Medulla oblongata (tissue), 1 donor: ENCODE data around the gene ASXL1.

Source experiments
- DNase-seq: peaks from one replicate; pipeline ENCODE4 v3.0.0-alpha.2; 2015; ENCODE audit errors: extremely low spot score

Gene ASXL1

GRCh38 chr20:32480371-32481241 is 122.5 kb downstream of the ASXL1 start:
- peak; percentile 26 for DNase-seq

GRCh38 chr20:32481311-32482142 is 123.4 kb downstream of the ASXL1 start:
- DNase-seq: peak; percentile 53

GRCh38 chr20:32482143-32482441 is 124.0 kb downstream of the ASXL1 start:
- peak; percentile 5 for DNase-seq

- DNase-seq: peak; percentile 39
Observed at GRCh38 chr20:32482442-32483261, 124.5 kb downstream of the ASXL1 start.

- peak; percentile 83 for DNase-seq
Observed at GRCh38 chr20:32483351-32484224, 125.5 kb downstream of the ASXL1 start.

GRCh38 chr20:32484225-32484957 is 126.3 kb downstream of the ASXL1 start:
- peak; percentile 21 for DNase-seq

- DNase-seq: peak; percentile 95
Observed at GRCh38 chr20:32484958-32485769, 127.0 kb downstream of the ASXL1 start.

- peak; percentile 3 for DNase-seq
Observed at GRCh38 chr20:32485770-32486478, 127.8 kb downstream of the ASXL1 start.

- no peak for DNase-seq
Observed at GRCh38 chr20:32487381-32487780, 129.2 kb downstream of the ASXL1 start.

GRCh38 chr20:32488066-32488838 is 130.1 kb downstream of the ASXL1 start:
- DNase-seq: no peak
